ENCODE results near the gene JPH2.
"Not testable (repeated sequence)": the region's sequence is repeated elsewhere in the genome, so short reads cannot be mapped to it uniquely, and the experiment has no call there.

Gene JPH2

DNA sequence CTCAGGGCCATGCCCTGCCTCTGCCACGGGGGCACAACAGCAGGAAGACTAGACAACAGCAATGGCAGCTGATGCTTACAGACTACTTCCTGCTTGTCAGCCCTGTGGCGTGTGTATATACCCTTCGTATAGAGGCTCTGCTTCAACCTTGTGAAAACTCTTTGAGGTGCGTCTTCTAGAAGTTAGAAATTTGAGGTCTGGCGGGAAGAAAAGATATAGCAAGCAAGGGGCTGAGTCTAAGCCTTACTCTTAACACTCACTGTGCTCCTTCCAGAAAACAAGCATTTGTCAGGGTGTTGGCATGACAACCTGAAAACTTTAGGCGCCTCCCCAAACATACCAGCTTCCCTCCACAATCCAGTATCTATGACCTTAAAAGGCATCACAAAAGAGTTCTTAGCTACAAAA is 33.3 kb downstream of the JPH2 start:
- DNase-seq = no peak

DNA sequence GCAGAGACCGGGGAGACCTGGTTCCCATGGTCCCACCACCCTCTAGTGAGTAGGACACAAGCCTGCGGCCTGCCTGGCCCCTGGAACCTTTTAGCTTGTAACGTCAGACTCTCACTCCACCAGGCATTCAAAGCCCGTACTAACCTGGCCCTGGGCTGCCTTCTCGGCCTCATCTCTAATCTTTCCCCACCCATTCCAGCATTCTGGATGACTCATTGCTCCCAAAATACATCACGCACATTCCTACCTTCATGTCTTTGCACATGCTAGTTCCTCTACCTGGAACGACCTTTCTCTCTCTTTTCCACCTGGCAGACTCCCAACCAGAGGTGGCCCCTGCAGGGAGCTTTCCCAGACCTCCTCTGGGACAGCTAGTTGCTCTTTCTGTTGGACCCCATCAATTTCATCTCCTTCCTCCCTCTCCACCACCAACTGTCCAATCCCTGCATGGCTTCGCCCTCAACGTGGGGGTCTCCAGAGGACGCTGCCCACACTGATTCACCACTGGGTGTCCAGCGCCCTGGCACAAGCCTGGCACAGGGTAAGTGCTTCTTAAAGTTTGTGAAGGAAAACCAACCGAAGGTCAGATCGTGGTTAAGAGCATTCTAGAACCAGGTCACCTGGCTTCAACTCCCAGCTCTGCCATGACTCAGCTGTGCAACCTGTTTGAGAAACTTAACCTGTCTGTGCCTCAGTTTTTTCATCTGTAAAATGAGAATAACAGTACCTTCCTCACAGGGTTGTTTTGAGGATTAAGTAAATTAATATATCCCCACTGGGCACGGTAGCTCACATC is 35.2 kb downstream of the JPH2 start:
- no peak for DNase-seq

DNA sequence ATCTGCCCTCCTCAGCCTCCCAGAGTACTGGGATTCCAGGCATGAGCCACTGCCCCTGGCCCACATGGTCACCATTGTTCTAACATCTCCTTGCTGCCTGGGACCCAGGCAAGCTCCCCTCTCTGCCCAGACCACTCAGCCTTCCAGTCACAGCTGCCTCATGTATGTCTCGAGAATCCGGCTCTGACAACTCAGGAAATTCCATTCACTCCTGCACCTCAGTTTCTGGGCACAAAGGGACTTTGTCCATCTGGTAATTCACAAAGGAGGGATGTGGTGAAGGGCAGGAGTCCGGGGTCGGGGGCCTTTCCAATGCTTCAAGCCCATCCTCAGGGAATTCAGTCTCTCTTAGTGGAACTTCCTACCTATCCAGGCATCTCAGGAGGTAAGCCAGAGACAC is 40.7 kb downstream of the JPH2 start:
- DNase-seq = no peak

DNA sequence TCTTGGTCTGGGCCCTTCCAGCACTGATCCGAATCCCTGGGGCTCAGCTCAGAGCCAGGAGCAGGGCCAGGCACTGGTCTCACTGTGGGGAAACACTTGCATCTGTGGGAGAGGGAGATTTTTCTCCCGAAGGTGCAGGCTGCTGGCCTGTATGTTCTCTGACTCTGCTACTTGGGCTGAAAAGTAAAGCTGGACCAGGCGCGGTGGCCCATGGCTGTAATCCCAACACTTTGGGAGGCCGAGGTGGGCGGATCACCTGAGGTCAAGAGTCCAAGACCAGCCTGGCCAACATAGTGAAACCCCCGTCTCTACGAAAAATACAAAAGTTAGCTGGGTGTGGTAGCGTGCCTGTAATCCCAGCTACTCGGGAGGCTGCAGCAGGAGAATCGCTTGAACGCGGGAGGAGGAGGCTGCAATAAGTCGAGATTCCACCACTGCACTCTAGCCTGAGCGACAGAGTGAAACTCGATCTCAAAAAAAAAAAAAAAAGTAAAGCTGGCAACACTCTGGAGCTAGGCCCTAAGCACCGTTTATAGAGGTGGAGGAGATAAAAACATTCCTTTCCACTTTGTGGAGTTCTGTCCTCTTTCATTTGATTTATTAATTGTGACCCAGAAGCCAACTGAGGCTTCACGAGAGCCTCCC is 41.7 kb downstream of the JPH2 start:
- DNase-seq = no peak

DNA sequence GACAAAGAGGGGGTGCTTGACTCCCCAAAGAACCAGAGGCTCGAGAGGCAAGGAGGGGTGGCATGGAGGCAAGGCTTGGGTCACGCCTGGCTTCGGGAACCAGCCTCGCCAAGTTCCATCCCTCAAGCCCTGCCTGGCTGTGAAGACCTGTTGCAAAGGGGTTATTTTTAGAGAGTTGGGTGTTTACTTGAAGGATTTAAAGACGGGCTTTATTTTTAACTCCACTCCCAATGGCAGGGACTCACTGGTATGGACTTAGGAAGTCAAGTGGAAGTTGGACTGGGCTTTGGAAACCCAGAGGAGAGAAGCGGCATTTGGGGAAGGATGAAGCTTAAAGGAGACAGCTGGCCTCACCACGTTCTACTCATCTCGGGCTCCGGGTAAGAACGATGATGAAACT is 43.1 kb downstream of the JPH2 start:
- no peak for DNase-seq

DNA sequence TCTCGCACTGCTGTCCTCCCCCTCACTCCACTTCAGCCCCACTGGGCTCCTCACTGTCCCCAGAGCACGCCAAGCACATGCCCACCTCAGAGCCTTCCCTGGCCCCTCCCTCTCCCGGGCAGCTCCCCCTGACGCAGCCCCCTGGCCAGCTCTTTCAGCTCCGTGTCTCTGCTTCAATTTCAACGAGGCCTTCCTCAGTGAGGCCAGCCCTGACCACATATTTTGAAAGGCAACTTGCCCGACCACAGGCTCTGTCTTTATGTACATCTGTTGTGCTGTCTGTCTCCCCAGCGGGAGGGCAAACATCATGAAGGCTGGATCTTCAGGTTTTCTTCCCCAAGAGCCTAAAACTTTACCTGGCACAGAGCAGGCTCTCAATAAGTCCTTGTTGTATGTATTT is 44.6 kb downstream of the JPH2 start:
- DNase-seq = no peak

DNA sequence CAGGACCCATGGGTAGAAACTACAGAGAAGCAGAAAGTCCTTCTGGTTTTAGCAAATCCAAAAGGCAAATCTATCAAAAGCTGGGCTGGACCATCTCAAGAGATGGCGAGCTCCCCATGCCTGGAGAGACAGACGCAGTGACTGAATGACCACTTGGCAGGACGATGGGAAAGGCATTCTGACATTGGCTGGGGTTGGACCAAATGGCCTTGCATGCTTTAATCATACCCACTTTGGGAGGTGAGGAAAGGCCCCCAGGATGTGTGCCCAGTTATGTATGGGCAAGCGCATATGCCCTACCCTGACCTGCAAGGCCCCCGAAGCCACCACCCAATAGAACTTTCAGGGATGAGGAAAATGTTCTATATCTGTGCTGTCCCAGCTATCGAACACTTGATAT is 45.1 kb downstream of the JPH2 start:
- no peak for DNase-seq

DNA sequence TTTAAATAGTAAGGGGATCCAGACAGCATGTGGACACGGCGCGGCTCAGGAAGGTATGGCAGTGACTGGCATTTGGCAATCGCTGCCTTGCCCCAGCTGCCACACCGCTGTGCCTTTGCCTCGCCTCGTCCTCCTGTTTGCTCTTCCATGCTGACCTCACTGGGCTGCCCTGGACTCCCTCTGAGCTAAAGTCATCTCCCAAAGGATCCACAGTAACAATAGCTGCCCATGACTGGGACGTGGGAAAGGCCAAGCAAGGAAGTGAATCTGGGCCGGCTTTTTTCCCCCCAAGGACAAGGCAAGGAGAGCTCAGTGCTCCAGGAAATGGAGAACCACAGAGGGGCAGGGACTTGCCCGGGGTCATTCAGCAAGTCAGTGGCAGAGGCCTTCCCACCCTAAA is 48.1 kb downstream of the JPH2 start:
- DNase-seq = no peak

DNA sequence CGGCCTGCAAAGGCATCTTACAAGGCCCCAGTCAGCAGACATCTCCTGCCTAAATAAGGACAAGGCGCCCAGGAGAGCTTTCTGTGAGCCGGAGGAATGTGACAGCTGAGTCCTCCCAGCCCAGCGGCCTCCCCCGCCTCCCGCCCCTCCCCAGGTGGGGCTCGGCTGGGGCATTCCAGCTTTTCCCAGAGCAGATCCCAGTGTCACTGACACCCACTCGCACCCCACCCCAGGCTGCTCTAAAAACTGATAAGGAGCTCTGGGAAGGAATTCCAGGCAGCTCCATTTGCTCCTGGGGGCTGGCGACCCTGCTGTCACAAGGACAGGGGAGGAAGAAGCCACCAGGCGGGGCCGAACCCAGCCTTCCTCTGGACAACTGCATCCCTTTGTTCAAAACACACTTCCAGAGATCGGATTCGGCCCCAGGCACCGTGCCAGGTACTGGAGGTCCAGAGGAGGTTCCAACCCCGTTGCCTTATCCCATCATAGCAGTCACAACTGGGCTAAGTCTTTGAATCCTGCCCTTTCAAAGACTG is 49.7 kb downstream of the JPH2 start:
- no peak for DNase-seq

DNA sequence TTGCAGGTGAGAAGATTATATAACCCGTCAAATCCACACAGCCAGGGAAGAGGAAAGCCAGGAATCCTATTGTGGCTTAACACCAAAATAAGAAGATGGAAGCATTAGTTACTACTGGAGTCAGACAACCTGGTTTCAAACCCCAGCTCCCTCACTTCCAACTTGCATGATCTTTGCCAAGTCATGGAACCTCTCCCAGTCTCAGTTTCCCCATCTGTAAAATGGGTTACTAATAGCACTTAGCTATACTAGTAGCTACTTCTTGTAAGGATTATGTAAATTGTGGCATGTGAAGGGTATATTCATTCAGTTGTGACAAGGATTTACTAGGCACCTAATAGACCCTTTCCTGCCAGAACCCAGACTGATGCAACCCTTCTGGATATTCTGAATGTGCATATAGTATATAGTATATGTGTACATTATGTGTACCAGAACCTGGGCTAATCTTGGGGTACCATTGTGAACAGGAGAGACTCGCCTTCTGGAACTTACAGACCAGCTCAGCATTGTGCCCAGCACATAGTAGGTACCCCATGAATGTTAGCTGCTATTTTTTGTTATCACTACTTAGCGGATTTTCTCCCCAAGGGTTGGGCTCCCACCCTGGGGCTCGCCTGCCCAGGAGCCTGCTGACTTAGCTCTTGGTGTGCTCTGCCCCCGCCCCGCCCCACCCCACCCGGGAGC is 50.3 kb downstream of the JPH2 start:
- DNase-seq = no peak

DNA sequence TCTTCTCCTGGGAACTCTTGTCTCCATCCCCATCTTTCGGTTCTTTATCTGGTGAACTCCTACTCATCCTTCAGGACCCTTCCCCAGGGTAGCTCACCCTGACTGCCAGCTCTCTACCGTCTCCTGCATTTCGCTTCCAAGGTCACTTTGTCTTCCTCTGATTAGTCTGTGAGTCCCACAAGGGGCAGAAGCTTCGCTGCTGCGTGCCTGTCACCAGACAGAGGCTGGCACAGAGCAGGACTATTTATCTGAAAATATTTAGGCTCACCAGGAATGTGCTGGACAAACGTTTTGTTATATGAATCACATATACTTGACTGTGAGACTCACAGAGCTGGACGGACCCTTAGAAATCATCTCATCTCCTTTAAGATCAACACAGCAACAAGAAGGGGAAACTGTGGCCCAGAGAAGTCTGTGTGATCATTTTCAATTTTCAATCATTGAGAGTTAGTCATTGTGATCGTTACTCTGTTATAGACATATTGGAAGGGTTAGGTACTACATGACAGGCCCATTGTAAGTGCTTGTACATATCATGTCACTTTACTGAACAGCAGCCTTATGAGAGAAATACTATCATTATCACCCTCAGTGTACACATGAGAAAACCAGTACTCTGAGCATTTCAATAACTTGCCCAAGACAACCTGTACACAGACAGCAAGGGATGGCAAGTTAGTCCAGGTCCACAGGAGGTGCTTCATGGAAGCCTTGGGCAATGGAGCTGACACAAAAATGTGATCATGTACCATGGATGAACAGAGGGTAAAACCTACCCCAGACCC is 51.4 kb downstream of the JPH2 start:
- DNase-seq = no peak

DNA sequence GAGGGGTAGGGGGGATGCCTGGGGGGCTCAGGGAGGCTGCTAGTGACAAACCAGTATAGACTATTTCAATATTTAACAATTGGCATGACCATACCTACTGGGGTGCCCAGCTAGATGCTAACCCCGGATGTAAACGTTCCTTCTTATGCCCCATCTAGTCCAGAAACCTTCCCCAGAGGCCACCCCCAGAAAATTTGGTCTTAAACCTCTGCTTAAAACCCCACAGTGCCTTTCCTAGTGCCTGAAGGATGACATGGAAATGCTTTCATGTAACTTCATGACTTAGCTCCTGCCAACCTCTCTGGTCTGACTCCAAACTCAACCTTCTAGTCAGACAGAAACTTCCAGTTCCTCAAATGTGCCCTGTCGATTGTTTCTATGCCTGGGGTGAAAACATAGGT is 52.0 kb downstream of the JPH2 start:
- no peak for DNase-seq

DNA sequence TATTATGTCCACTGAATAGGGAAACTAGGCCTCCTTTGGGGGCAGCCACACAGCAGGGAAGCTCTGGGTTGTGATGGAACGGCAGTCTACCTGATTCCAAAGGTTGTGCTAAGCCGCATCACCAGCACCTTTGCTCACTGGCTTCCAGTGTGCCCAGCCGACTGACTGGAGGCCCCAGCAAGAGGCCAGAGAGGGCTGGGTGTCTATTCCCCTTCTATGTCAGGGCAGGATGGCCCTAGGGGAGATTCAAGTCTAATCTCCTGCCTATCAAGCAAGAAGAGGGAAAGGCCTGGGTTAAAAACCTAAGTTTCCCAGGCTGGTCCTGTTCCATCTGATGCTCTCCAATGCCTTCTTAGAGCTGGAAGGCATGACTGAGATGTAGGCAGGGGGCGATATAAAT is 53.6 kb downstream of the JPH2 start:
- DNase-seq = no peak

DNA sequence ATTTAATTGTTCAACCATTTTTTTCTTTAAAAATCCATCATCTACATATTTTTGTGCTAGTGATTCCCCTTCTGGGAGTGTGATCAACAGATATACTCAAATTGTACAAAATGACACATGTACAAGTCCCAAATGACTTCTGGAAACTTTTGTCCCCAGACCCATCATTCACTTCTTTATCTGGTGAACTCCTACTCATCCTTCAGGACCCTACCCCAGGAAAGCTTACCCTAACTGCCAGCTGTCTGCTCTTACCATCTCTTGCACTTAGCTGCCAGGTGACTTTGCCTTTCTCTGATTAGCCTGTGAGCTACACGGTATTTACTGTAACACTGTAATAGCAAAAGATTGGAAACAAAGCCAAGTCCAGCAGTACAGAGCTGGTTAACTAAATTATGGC is 55.3 kb downstream of the JPH2 start:
- no peak for DNase-seq

DNA sequence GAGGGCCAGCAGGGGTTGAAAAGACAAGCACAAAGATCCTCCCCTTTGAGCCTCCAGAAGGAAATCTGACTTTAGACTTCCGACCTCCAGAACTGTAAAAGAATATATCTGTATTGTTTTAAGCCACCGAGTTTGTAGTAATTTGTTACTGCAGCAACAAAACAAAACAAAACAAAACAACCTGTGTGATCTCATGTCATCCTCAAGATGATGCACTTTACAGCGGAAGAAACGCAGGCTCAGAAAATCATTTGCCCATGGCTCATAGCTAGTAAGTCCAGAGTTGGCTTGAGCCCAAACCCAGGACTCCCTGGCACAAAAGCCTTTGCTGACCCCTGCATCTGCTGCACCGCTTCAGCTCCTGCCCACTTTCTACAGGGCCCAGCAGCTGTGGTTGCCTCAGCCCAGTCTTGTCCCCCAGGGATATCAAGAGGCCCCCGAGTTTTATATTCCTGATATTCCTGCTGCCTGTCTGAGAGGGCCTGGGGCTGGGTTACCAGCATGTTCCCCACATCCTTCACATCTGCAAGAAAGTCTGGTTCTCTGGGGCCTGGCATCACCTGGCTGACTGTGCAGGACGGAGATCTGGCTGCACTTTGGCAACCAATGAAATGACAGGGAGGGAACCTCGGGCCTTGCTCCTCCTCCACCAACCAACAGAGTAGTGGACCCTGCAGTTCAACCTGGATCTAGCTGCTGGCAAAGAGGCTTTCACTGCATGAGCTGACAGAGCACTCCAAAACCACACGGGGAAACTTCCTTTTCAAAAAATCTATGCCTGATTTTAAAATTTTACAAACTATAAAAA is 56.9 kb downstream of the JPH2 start:
- DNase-seq = no peak

DNA sequence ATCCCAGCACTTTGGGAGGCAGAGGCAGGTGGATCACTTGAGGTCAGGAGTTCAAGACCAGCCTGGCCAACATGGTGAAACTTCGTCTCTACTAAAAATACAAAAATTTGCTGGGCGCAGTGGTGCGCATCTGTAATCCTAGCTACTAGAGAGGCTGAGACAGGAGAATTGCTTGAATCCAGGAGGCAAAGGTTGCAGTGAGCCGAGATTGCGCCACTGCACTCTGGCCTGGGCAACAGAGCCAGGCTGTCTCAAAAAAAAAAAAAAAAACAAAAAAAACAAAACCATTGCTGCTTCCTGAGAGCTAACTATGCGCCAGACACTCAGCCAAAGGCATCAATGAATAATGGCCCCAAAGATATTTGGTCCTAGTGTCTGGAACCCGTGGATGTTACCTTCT is 57.7 kb downstream of the JPH2 start:
- not testable (repeated sequence) for DNase-seq

DNA sequence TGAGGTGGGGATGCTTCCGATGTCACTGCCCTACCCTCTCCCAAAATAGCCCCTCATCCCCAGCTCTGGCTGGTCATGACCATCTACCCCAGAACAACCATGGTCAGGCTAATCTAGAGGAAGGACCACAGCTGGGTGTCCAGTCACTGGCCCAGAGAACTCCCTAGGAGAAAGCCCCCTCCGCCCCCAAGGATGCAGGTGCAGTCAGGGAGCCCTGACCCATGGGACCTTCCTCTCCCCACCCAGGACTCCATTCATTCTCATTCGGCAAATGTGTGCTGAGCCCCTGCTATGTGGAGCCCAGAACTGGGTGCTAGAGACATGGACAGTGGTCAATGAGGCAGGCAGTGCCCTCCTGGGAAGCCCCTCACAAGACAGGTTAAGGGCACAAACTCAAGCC is 60.5 kb downstream of the JPH2 start:
- DNase-seq = no peak

DNA sequence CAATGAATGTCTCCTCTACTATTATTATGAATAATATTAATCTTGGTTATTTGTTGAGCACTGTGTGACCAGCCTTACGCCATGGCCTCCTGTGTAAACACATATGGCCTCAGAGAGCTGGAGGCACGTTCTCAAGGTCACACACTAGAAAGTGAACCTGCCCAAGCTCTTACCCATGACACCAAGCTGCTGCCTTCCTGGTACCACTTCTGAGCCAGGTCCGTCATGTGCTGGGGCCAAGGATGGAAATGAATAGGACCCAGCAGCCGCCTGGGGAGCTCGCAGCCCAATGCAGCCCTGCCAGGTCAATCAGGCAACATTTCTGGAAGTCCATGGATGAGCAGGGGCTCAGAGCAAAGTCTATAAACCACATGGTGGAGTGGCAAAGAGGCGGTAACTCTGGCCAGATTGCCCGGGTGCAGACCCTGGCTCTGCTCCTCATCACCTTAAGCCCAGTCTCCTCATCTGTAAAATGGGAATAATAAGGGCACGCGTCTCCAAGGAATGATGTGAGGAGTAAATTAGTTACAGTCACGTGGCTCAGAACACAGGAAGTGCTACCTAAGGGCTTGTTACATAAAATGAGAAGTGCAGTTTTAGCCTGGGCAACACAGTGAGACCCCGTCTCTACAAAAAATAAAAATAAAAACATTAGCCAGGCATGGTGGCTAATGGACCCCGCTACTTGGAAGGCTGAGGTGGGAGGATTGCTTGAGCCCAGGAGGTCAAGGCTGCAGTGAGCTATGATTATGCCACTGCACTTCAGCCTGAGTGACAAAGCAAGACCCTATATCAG is 61.5 kb downstream of the JPH2 start:
- DNase-seq = no peak

DNA sequence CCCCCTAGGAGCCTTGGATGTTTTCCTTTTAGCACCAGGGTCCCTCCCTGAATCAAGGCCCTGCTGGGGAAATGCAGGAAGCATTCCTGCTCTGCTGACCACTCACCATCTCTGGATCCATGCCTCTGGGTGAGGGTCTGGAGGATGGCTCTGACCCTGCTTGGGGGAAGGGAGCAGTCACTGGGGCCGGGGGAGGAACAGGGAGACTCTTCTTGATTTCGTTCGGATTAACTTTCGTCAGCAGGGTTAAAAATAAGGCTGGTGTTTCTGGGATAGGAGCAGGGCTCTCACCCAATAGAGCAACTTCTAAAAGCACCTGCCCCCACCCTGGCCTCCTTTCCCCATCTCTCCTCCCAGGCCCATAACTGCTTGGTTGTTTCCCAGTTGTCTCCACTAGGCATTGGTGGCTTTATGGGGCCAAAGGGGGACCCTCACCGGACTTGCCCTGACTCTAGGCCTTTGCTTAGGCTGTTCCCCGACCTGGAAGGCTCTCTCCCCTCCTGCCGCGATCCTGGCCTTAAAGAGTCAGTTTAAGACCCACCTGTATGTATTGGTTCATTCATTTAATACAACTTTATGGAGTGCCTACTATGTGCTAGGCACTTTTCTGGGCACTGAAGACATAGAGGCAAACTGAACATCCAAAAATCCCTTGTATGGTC is 63.0 kb downstream of the JPH2 start:
- no peak for DNase-seq

DNA sequence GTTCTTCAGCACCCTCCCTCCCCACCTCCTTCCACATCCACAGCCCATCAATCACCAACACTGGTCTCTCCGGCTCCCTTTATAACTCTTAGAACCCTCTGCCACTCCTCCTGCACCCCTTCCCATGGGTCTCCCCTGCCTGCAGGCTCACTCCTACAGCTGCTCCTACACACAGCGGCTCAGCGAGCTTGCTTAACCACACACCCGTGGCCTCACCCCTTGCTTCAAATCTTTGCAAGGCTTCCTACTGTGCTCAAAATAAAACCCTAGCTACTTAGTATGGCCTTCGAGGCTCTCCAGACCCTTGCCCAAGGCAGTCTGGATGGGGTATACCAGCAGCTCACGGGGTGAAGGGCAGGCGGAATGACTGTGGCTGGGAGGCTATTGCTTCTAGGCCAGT is 63.7 kb downstream of the JPH2 start:
- DNase-seq = no peak

All from NCI-H1105 treated with DMSO at 0.1 percent for 48 hours (cell line).